DND-41 (cell line): ENCODE measurements around the gene SLC39A11.
"Not testable (repeated sequence)": the region's sequence is repeated elsewhere in the genome, so short reads cannot be mapped to it uniquely, and the experiment has no call there.

ENCODE experiments used
- ATAC-seq: fragments of 200-7000 bp; cut with Tn5 transposase; 3 replicates; pipeline ENCODE4 v1.9.1; 2021; ENCODE audit warnings: low read depth; ENCODE audit not compliant: insufficient read depth
- DNase-seq: peaks from one replicate; pipeline ENCODE4 v3.0.0-alpha.2; 2020
- H2AFZ ChIP-seq: 2 replicates; pipeline ENCODE4 v1.6.0; 2012; ENCODE audit warnings: low read depth, low read length
- H3K27ac ChIP-seq: 2 replicates; pipeline ENCODE4 v1.5.1; 2012; ENCODE audit warnings: low read length, inconsistent platforms
- H3K27me3 ChIP-seq: fragments of 200-600 bp; sonication (generic); 2 replicates; pipeline ENCODE4 v1.6.0; 2012; ENCODE audit warnings: low read length, mild to moderate bottlenecking, inconsistent platforms; ENCODE audit not compliant: insufficient read depth, poor library complexity
- H3K36me3 ChIP-seq: 2 replicates; pipeline ENCODE4 v1.5.1; 2012; ENCODE audit warnings: low read length, inconsistent platforms; ENCODE audit not compliant: insufficient read depth
- H3K4me1 ChIP-seq: 2 replicates; pipeline ENCODE4 v1.5.1; 2012; ENCODE audit warnings: mild to moderate bottlenecking, low read length; ENCODE audit not compliant: insufficient read depth
- H3K4me2 ChIP-seq: 2 replicates; pipeline ENCODE4 v1.6.0; 2012; ENCODE audit warnings: mild to moderate bottlenecking, moderate library complexity, low read length, inconsistent platforms; ENCODE audit not compliant: insufficient read depth
- H3K4me3 ChIP-seq, 2 experiments: fragments of 200-600 bp in 1 of 2; shearing (Covaris generic) in 1 of 2; 2 replicates each; pipeline ENCODE4 v1.5.1; 2012 to 2016; ENCODE audit warnings: inconsistent platforms in 2 of 2, low read length in 2 of 2, mild to moderate bottlenecking in 2 of 2, low read depth in 1 of 2, moderate library complexity in 1 of 2
- H3K79me2 ChIP-seq: 2 replicates; pipeline ENCODE4 v1.6.0; 2012; ENCODE audit warnings: low read length, inconsistent platforms; ENCODE audit not compliant: insufficient read depth
- H3K9ac ChIP-seq: 2 replicates; pipeline ENCODE4 v1.6.0; 2012; ENCODE audit warnings: low read depth, mild to moderate bottlenecking, inconsistent platforms, low read length, moderate library complexity
- H3K9me3 ChIP-seq: 2 replicates; pipeline ENCODE4 v1.5.1; 2012; ENCODE audit warnings: low read length, moderate library complexity, mild to moderate bottlenecking, inconsistent platforms; ENCODE audit not compliant: insufficient read depth, severe bottlenecking
- H4K20me1 ChIP-seq: 2 replicates; pipeline ENCODE4 v1.6.0; 2012; ENCODE audit warnings: low read length; ENCODE audit not compliant: insufficient read depth
- EZH2 ChIP-seq: IDR thresholded peaks from 3 replicates; pipeline ENCODE4 v1.6.1; 2012; ENCODE audit warnings: borderline replicate concordance, low read depth, mild to moderate bottlenecking, moderate library complexity, low read length, inconsistent platforms; ENCODE audit not compliant: severe bottlenecking
- TF ChIP-seq, protein P1 (sequence below): IDR thresholded peaks from 2 replicates; pipeline ENCODE4 v1.5.1; 2012; ENCODE audit warnings: borderline replicate concordance, low read length, moderate library complexity, mild to moderate bottlenecking; ENCODE audit not compliant: poor library complexity, severe bottlenecking; ENCODE audit errors: extremely low read depth

SLC39A11 gene

GRCh38 chr17:72940496-72940895 is 152.0 kb downstream of the SLC39A11 start:
- no peak overlapping the region for H2AFZ ChIP-seq
- no peak overlapping the region for H3K27ac ChIP-seq
- DNase-seq = no peak
- H3K9me3 ChIP-seq = no peaks in the 10 kb centered on the region
- no peaks in the 10 kb centered on the region for H3K4me1 ChIP-seq
- no peaks in the 10 kb centered on the region for H3K79me2 ChIP-seq
- H4K20me1 ChIP-seq = no peaks in the 10 kb centered on the region
- H3K27me3 ChIP-seq = no peaks in the 10 kb centered on the region
- H3K9ac ChIP-seq = no peak overlapping the region
- no peak overlapping the region for H3K4me3 ChIP-seq
- H3K4me2 ChIP-seq = no peak overlapping the region
- H3K36me3 ChIP-seq = no peaks in the 10 kb centered on the region
- no peak for TF ChIP-seq EZH2
- TF ChIP-seq, protein P1, sequence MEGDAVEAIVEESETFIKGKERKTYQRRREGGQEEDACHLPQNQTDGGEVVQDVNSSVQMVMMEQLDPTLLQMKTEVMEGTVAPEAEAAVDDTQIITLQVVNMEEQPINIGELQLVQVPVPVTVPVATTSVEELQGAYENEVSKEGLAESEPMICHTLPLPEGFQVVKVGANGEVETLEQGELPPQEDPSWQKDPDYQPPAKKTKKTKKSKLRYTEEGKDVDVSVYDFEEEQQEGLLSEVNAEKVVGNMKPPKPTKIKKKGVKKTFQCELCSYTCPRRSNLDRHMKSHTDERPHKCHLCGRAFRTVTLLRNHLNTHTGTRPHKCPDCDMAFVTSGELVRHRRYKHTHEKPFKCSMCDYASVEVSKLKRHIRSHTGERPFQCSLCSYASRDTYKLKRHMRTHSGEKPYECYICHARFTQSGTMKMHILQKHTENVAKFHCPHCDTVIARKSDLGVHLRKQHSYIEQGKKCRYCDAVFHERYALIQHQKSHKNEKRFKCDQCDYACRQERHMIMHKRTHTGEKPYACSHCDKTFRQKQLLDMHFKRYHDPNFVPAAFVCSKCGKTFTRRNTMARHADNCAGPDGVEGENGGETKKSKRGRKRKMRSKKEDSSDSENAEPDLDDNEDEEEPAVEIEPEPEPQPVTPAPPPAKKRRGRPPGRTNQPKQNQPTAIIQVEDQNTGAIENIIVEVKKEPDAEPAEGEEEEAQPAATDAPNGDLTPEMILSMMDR = no peak
- no peak for ATAC-seq

GRCh38 chr17:72938482-72938881 is 154.0 kb downstream of the SLC39A11 start:
- Histone ChIP-seq H3K79me2 (no peaks in the 10 kb centered on the region), H3K4me3 (no peak overlapping the region), H2AFZ (no peak overlapping the region), H4K20me1 (no peaks in the 10 kb centered on the region), H3K27ac (no peak overlapping the region), H3K9ac (no peak overlapping the region), H3K36me3 (no peaks in the 10 kb centered on the region), H3K4me2 (no peak overlapping the region), H3K27me3 (no peaks in the 10 kb centered on the region), H3K9me3 (no peaks in the 10 kb centered on the region), H3K4me1 (no peaks in the 10 kb centered on the region)
- TF ChIP-seq, protein P1 = no peak
- TF ChIP-seq EZH2 = no peak
- ATAC-seq = no peak
- no peak for DNase-seq

GRCh38 chr17:72937707-72938106 is 154.8 kb downstream of the SLC39A11 start:
- Histone ChIP-seq H3K4me1 (no peaks in the 10 kb centered on the region), H3K27ac (no peak overlapping the region), H4K20me1 (no peaks in the 10 kb centered on the region), H3K27me3 (no peaks in the 10 kb centered on the region), H3K36me3 (no peaks in the 10 kb centered on the region), H3K79me2 (no peaks in the 10 kb centered on the region), H2AFZ (no peak overlapping the region), H3K9ac (no peak overlapping the region), H3K4me3 (no peak overlapping the region), H3K9me3 (no peaks in the 10 kb centered on the region), H3K4me2 (no peak overlapping the region)
- TF ChIP-seq, protein P1 = no peak
- no peak for TF ChIP-seq EZH2
- DNase-seq = peak; percentile 9
- ATAC-seq = peak; percentile 67; the same call in 2 of the 3 replicates

DNA sequence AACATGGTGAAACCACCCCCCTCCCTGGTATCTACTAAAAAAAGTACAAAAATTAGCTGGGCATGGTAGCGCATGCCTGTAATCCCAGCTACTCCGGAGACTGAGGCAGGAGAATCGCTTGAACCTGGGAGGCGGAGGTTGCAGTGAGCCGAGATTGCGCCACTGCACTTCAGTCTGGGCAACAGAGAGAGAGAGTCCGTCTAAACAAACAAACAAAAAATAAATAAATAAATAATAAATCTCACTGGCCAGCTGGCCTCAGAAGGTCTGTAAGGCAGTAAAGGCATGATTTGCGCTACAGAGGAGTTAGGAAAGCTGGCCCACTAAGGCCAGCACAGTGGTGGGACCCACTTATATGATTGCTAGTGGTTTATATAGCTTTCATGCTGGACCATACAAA is 155.2 kb downstream of the SLC39A11 start:
- H3K4me3 ChIP-seq, H2AFZ ChIP-seq, H3K79me2 ChIP-seq, H3K27ac ChIP-seq, H3K4me1 ChIP-seq, H3K27me3 ChIP-seq, ATAC-seq, H3K9ac ChIP-seq, H3K4me2 ChIP-seq, H3K9me3 ChIP-seq, DNase-seq, H3K36me3 ChIP-seq, H4K20me1 ChIP-seq: not testable (repeated sequence)
